OCI-LY7 (cell line): ENCODE measurements around the gene NELL1. TPM values are rescaled to one million over a fixed set of nuclear protein-coding genes. Genes with fewer than 3 reads are reported as not detected.

Experiments used
- BruUV-seq: library from RNA; stranded (reverse); fragments of 400-500 nt; replicated peaks from 2 replicates; lab custom pipeline; 2021; lab: Mats Ljungman, UMichigan
- CTCF ChIA-PET: fragments of 300-600 bp; sonication (Branson Sonifier 250); formaldehyde crosslinking; loops from one replicate; lab custom pipeline; 2022; ENCODE audit warnings: antibody characterized with exemption; ENCODE audit not compliant: unreplicated experiment; lab: Charles Lee
- POLR2A ChIA-PET: fragments of 300-600 bp; sonication (Branson Sonifier 250); formaldehyde crosslinking; loops from one replicate; lab custom pipeline; 2022; ENCODE audit warnings: antibody characterized with exemption; lab: Charles Lee
- DNase-seq: peaks from one replicate; pipeline ENCODE4 v3.0.0-alpha.2; 2015; ENCODE audit warnings: low spot score
- H2AFZ ChIP-seq: fragments of 200-600 bp; sonication (generic), shearing (Covaris generic); 2 replicates; pipeline ENCODE4 v1.6.1; 2014; ENCODE audit warnings: mild to moderate bottlenecking, antibody characterized with exemption, low read length, moderate library complexity
- H3K27ac ChIP-seq: fragments of 200-600 bp; sonication (generic); 2 replicates; pipeline ENCODE4 v1.5.1; 2014; ENCODE audit warnings: mixed run types, low read depth, mild to moderate bottlenecking, moderate library complexity, low read length, inconsistent platforms; ENCODE audit not compliant: poor library complexity, severe bottlenecking
- H3K36me3 ChIP-seq: fragments of 200-600 bp; sonication (generic); 2 replicates; pipeline ENCODE4 v1.6.1; 2014; ENCODE audit warnings: mild to moderate bottlenecking, antibody characterized with exemption, low read length, moderate library complexity, mixed read lengths; ENCODE audit not compliant: insufficient read depth
- H3K4me1 ChIP-seq: fragments of 200-600 bp; sonication (generic); 2 replicates; pipeline ENCODE4 v1.5.1; 2014; ENCODE audit warnings: mild to moderate bottlenecking, low read length; ENCODE audit not compliant: insufficient read depth, poor library complexity, severe bottlenecking
- H3K4me2 ChIP-seq: fragments of 200-600 bp; sonication (generic); 2 replicates; pipeline ENCODE4 v1.6.1; 2014; ENCODE audit warnings: mild to moderate bottlenecking, low read length
- H3K4me3 ChIP-seq: fragments of 200-600 bp; sonication (generic); 2 replicates; pipeline ENCODE4 v1.5.1; 2014; ENCODE audit warnings: mild to moderate bottlenecking, low read depth, low read length; ENCODE audit not compliant: poor library complexity, severe bottlenecking
- H3K79me2 ChIP-seq: fragments of 200-600 bp; sonication (generic); 2 replicates; pipeline ENCODE4 v1.6.1; 2016; ENCODE audit warnings: low read depth, mild to moderate bottlenecking, low read length, moderate library complexity, mixed read lengths; ENCODE audit not compliant: insufficient read depth
- H3K9me2 ChIP-seq: fragments of 200-600 bp; sonication (generic); 2 replicates; pipeline ENCODE4 v1.6.1; 2016; ENCODE audit warnings: mild to moderate bottlenecking, low read length, mixed read lengths; ENCODE audit not compliant: insufficient read depth
- H3K9me3 ChIP-seq: fragments of 200-600 bp; sonication (generic); 2 replicates; pipeline ENCODE4 v1.6.1; 2014; ENCODE audit warnings: mild to moderate bottlenecking, mixed run types, low read length, mixed read lengths
- H4K20me1 ChIP-seq: fragments of 200-600 bp; sonication (generic); 2 replicates; pipeline ENCODE4 v1.6.1; 2014; ENCODE audit warnings: mild to moderate bottlenecking, antibody characterized with exemption, low read length, moderate library complexity, mixed read lengths; ENCODE audit not compliant: insufficient read depth
- EZH2phosphoT487 ChIP-seq: fragments of 200-600 bp; sonication (generic); IDR thresholded peaks from 2 replicates; pipeline ENCODE4 v1.6.1; 2018; ENCODE audit warnings: low read depth, borderline replicate concordance, mild to moderate bottlenecking, mixed run types, antibody characterized with exemption, low read length, moderate library complexity, mixed read lengths
- intact Hi-C: fragments of 100-400 bp; cut with micrococcal nuclease; formaldehyde crosslinking; loops from one replicate; pipeline ENCODE4 v1.10.0; 2022; ENCODE audit not compliant: unreplicated experiment
- total RNA-seq, 2 experiments: library from RNA; depleted of rRNA in 1 of 2; stranded (reverse); fragments of >200 nt in 1 of 2; shearing (Covaris generic) in 1 of 2; gene quantifications; 2 replicates each; pipeline ENCODE4 v1.2.3, GENCODE V29; 2014 to 2022
- TF ChIP-seq, protein P1 (sequence below): fragments of 200-600 bp; sonication (generic); conservative IDR thresholded peaks from 2 replicates; pipeline ENCODE4 v1.5.1; 2014; ENCODE audit warnings: mild to moderate bottlenecking, antibody characterized with exemption, low read length, moderate library complexity, mixed read lengths

Gene NELL1
- total RNA-seq, 2 experiments from 2014 or later, result not detected

DNA sequence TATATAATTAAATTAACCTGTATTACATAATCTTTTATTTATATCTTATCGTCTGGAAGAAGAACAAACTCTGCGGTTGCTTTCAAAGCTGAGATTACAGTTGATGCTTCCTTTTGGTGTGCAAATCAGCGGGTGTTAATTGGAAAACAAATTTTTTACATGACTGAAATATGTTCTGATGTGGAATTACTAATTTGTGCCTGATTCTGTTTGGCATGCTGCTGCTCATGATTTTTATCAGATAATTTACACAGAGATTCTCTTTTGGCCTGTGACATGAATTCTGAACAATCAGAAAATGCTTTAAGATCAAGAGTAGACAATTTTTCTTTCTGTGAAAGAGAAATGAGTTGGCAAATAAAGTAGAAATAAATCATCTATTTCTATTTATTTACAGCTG, 510.8 kb downstream of the NELL1 start:
- DNase-seq, result no peak
- no peak overlapping the region for H3K27ac ChIP-seq
- no peak overlapping the region for H3K4me3 ChIP-seq
- no peaks in the 10 kb centered on the region for H3K4me1 ChIP-seq
- H3K79me2 ChIP-seq, result no peaks in the 10 kb centered on the region
- no peaks in the 10 kb centered on the region for H3K36me3 ChIP-seq
- no peak overlapping the region for H3K4me2 ChIP-seq
- ChIA-PET POLR2A (interaction anchor here (0.9 kb wide), 1 partner anchor 16 kb away, joined by 3 read pairs; no protein-coding TSS in a partner anchor), CTCF (no interaction called here)
- no peak overlapping the region for H2AFZ ChIP-seq
- intact Hi-C loops, result no loop called here
- H3K9me2 ChIP-seq, result no peaks in the 10 kb centered on the region
- no peaks in the 10 kb centered on the region for H3K9me3 ChIP-seq
- TF ChIP-seq, protein P1, sequence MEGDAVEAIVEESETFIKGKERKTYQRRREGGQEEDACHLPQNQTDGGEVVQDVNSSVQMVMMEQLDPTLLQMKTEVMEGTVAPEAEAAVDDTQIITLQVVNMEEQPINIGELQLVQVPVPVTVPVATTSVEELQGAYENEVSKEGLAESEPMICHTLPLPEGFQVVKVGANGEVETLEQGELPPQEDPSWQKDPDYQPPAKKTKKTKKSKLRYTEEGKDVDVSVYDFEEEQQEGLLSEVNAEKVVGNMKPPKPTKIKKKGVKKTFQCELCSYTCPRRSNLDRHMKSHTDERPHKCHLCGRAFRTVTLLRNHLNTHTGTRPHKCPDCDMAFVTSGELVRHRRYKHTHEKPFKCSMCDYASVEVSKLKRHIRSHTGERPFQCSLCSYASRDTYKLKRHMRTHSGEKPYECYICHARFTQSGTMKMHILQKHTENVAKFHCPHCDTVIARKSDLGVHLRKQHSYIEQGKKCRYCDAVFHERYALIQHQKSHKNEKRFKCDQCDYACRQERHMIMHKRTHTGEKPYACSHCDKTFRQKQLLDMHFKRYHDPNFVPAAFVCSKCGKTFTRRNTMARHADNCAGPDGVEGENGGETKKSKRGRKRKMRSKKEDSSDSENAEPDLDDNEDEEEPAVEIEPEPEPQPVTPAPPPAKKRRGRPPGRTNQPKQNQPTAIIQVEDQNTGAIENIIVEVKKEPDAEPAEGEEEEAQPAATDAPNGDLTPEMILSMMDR, result no peak
- no peak for TF ChIP-seq EZH2phosphoT487
- no peaks in the 10 kb centered on the region for H4K20me1 ChIP-seq
- no TSS peak for BruUV-seq

DNA sequence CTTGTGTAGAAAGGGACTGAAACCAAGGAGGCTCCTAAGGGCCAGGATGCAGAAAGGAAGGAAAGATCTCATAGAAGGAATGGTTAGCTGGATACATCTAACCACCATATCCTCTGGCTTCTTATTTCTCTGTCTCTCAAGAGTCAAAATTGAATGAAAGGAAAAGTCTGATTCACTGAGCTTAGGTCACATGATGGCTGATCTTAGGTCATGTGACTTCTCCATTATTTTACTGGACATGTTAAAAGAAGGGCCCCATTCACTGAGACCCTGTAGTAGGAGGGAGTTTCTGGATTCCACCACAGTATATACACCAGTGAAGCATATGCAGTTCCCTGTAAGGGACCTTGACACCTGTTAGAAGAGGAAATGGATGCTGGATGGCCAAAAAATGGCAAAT, 516.6 kb downstream of the NELL1 start:
- BruUV-seq, result no TSS peak
- H3K27ac ChIP-seq, result no peak overlapping the region
- H4K20me1 ChIP-seq, result no peaks in the 10 kb centered on the region
- H3K4me2 ChIP-seq, result no peak overlapping the region
- no peaks in the 10 kb centered on the region for H3K36me3 ChIP-seq
- H3K9me3 ChIP-seq, result no peaks in the 10 kb centered on the region
- ChIA-PET POLR2A (no interaction called here), CTCF (no interaction called here)
- DNase-seq, result no peak
- intact Hi-C loops, result no loop called here
- H2AFZ ChIP-seq, result no peak overlapping the region
- TF ChIP-seq, protein P1, result no peak
- no peak for TF ChIP-seq EZH2phosphoT487
- H3K4me3 ChIP-seq, result no peak overlapping the region
- H3K79me2 ChIP-seq, result no peaks in the 10 kb centered on the region
- no peaks in the 10 kb centered on the region for H3K4me1 ChIP-seq
- no peaks in the 10 kb centered on the region for H3K9me2 ChIP-seq

DNA sequence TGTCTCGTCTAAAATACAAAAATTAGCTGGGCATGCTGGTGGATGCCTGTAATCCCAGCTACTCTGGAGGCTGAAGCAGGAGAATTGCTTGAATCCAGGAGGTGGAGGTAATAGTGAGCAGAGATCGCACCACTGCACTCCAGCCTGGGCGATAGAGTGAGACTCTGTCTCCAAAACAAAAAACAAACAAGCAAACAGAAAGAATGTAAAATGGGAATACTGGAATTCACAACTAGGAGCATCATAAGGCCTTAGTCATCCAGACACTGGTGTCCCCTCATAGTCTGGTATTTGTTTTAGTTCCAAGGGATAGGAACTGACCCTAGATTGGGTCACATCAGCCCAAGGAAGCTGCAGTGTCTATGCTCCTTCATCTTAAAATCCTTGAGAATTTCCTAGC, 520.8 kb downstream of the NELL1 start:
- Histone ChIP-seq H3K4me3 (no peak overlapping the region), H3K36me3 (no peaks in the 10 kb centered on the region), H4K20me1 (no peaks in the 10 kb centered on the region), H3K9me2 (no peaks in the 10 kb centered on the region), H3K4me2 (no peak overlapping the region), H3K79me2 (no peaks in the 10 kb centered on the region), H3K9me3 (no peaks in the 10 kb centered on the region), H3K4me1 (no peaks in the 10 kb centered on the region), H2AFZ (no peak overlapping the region), H3K27ac (no peak overlapping the region)
- no TSS peak for BruUV-seq
- ChIA-PET POLR2A (no interaction called here), CTCF (no interaction called here)
- TF ChIP-seq, protein P1, result no peak
- intact Hi-C loops, result no loop called here
- DNase-seq, result no peak
